CD4-positive, alpha-beta memory T cell (primary cell): ENCODE measurements around the gene COX8A. TPM values are rescaled to one million over a fixed set of nuclear protein-coding genes. Genes with fewer than 3 reads are reported as not detected.

Source experiments
- CTCF ChIA-PET: fragments of 350-600 bp; sonication (Branson Sonifier 250); formaldehyde crosslinking; loops from one replicate; lab custom pipeline; 2021; ENCODE audit warnings: inconsistent platforms; ENCODE audit not compliant: partially characterized antibody; lab: Charles Lee
- POLR2A ChIA-PET: fragments of 350-600 bp; sonication (Branson Sonifier 250); formaldehyde crosslinking; loops from one replicate; lab custom pipeline; 2021; ENCODE audit not compliant: partially characterized antibody; lab: Charles Lee
- DNase-seq, 5 donors: peaks; one replicate each; pipeline versions ENCODE4 v3.0.0 to v3.0.0-alpha.2; 2020 to 2022; ENCODE audit warnings: mixed read lengths in 1 of 5
- H3K27ac ChIP-seq: one replicate; pipeline ENCODE4 v1.7.0; 2013; ENCODE audit warnings: low read depth, low read length
- H3K27me3 ChIP-seq: 2 replicates; pipeline ENCODE4 v1.7.0; 2013; ENCODE audit warnings: mild to moderate bottlenecking, low read length, moderate library complexity; ENCODE audit not compliant: insufficient read depth
- H3K36me3 ChIP-seq: 2 replicates; pipeline ENCODE4 v1.7.0; 2013; ENCODE audit warnings: mild to moderate bottlenecking, low read length, moderate library complexity; ENCODE audit not compliant: insufficient read depth
- H3K4me1 ChIP-seq: 2 replicates; pipeline ENCODE4 v1.7.0; 2013; ENCODE audit warnings: mild to moderate bottlenecking, low read length, moderate library complexity; ENCODE audit not compliant: insufficient read depth
- H3K4me3 ChIP-seq, 2 donors: one replicate each; pipeline ENCODE4 v1.7.0; 2013; ENCODE audit warnings: low read length in 2 of 2, mild to moderate bottlenecking in 1 of 2
- H3K9me3 ChIP-seq, 2 donors: one replicate each; pipeline ENCODE4 v1.7.0; 2013; ENCODE audit warnings: low read length in 2 of 2, control low read depth in 1 of 2; ENCODE audit not compliant: control insufficient read depth in 1 of 2
- H3K27ac Mint-ChIP-seq, 7 donors: one replicate each; pipeline ENCODE4 v1.8.0; 2020 to 2021; ENCODE audit warnings: mixed read lengths in 7 of 7, mild to moderate bottlenecking in 6 of 7, inconsistent platforms in 3 of 7, moderate library complexity in 3 of 7
- H3K27me3 Mint-ChIP-seq, 2 donors: one replicate each; pipeline ENCODE4 v1.8.0; 2020 to 2021; ENCODE audit warnings: mixed read lengths in 2 of 2
- H3K36me3 Mint-ChIP-seq, 2 donors: one replicate each; pipeline ENCODE4 v1.8.0; 2020 to 2021; ENCODE audit warnings: mixed read lengths in 2 of 2, inconsistent platforms in 1 of 2, mild to moderate bottlenecking in 1 of 2
- H3K4me1 Mint-ChIP-seq, 4 donors: one replicate each; pipeline ENCODE4 v1.8.0; 2020 to 2021; ENCODE audit warnings: mixed read lengths in 4 of 4, mild to moderate bottlenecking in 1 of 4
- H3K4me3 Mint-ChIP-seq, 8 donors: one replicate each; pipeline ENCODE4 v1.8.0; 2020 to 2021; ENCODE audit warnings: mixed read lengths in 8 of 8, mild to moderate bottlenecking in 7 of 8, moderate library complexity in 6 of 8, inconsistent platforms in 3 of 8
- H3K9me3 Mint-ChIP-seq, 8 donors: one replicate each; pipeline ENCODE4 v1.8.0; 2020 to 2021; ENCODE audit warnings: mixed read lengths in 8 of 8, mild to moderate bottlenecking in 5 of 8, inconsistent platforms in 3 of 8, moderate library complexity in 1 of 8
- intact Hi-C: fragments of 100-400 bp; cut with micrococcal nuclease; formaldehyde crosslinking; loops from one replicate; pipeline ENCODE4 v1.15.1; 2023
- polyA plus RNA-seq, 2 donors: library from polyadenylated mRNA; unstranded; fragments of 300-500 nt; fragmentation: Illumina TruSeq; gene quantifications; one replicate each; pipeline ENCODE4 v1.2.3, GENCODE V29; 2021
- total RNA-seq, 2 experiments: library from RNA; stranded (reverse); gene quantifications; one replicate each; pipeline ENCODE4 v1.2.3, GENCODE V29; 2021

COX8A gene
- total and polyA plus RNA-seq, 4 experiments from 2014 or later = 113 to 433 (median 256) TPM

GRCh38 chr11:64010783-64011182 lies 36.4 kb downstream of the COX8A start:
- H3K27ac ChIP-seq = no peak overlapping the region
- H3K27me3 ChIP-seq = no peaks in the 10 kb centered on the region
- Mint-ChIP-seq H3K4me1 (peaks cover 8 to 18% (median 12%) of the 10 kb centered on the region in 4 donors), H3K27me3 (peaks cover 20 to 24% of the 10 kb centered on the region in 2 donors), H3K27ac (peak overlapping the region in 1 of 7 donors; percentile 15), H3K36me3 (no peaks in the 10 kb centered on the region), H3K4me3 (no peak overlapping the region), H3K9me3 (peaks cover 0 to 6% (median 0%) of the 10 kb centered on the region in 8 donors)
- H3K4me3 ChIP-seq = no peak overlapping the region
- DNase-seq = no peak
- H3K9me3 ChIP-seq = no peaks in the 10 kb centered on the region
- H3K36me3 ChIP-seq = no peaks in the 10 kb centered on the region
- H3K4me1 ChIP-seq = peaks cover 11% of the 10 kb centered on the region
- ChIA-PET CTCF (no interaction called here), POLR2A (no interaction called here)
- intact Hi-C loops = no loop called here

GRCh38 chr11:64011371-64011770 lies 37.0 kb downstream of the COX8A start:
- no peaks in the 10 kb centered on the region for H3K36me3 ChIP-seq
- ChIA-PET CTCF (no interaction called here), POLR2A (interaction anchor here (0.6 kb wide), 1 partner anchor 154 kb away, joined by 3 read pairs; no protein-coding TSS in a partner anchor)
- H3K27ac ChIP-seq = no peak overlapping the region
- H3K9me3 ChIP-seq = no peaks in the 10 kb centered on the region
- no peak for DNase-seq
- intact Hi-C loops = no loop called here
- Mint-ChIP-seq H3K27me3 (peaks cover 18 to 20% of the 10 kb centered on the region in 2 donors), H3K36me3 (no peaks in the 10 kb centered on the region), H3K9me3 (peaks cover 0 to 6% (median 0%) of the 10 kb centered on the region in 8 donors), H3K4me3 (peak overlapping the region in 1 of 8 donors; percentile 31), H3K4me1 (peaks cover 8 to 18% (median 12%) of the 10 kb centered on the region in 4 donors), H3K27ac (no peak overlapping the region)
- H3K27me3 ChIP-seq = no peaks in the 10 kb centered on the region
- peaks cover 11% of the 10 kb centered on the region for H3K4me1 ChIP-seq
- no peak overlapping the region for H3K4me3 ChIP-seq

GRCh38 chr11:64013141-64013896 lies 38.9 kb downstream of the COX8A start:
- no peak overlapping the region for H3K27ac Mint-ChIP-seq

GRCh38 chr11:64014356-64014755 lies 39.9 kb downstream of the COX8A start:
- Histone ChIP-seq H3K4me3 (no peak overlapping the region), H3K27ac (no peak overlapping the region), H3K27me3 (no peaks in the 10 kb centered on the region), H3K4me1 (no peaks in the 10 kb centered on the region), H3K9me3 (no peaks in the 10 kb centered on the region), H3K36me3 (no peaks in the 10 kb centered on the region)
- ChIA-PET POLR2A (no interaction called here), CTCF (no interaction called here)
- intact Hi-C loops = no loop called here
- Mint-ChIP-seq H3K4me3 (no peak overlapping the region), H3K27me3 (peaks cover 0 to 1% of the 10 kb centered on the region in 2 donors), H3K36me3 (no peaks in the 10 kb centered on the region), H3K27ac (no peak overlapping the region), H3K4me1 (no peaks in the 10 kb centered on the region), H3K9me3 (peaks cover 0 to 6% (median 0%) of the 10 kb centered on the region in 8 donors)
- no peak for DNase-seq

More at GRCh38 chr11:64013141-64013896, 38.9 kb downstream of the COX8A start:
- intact Hi-C loops = no loop called here
- no peaks in the 10 kb centered on the region for H3K4me1 ChIP-seq
- ChIA-PET POLR2A (no interaction called here), CTCF (no interaction called here)
- H3K4me3 ChIP-seq = no peak overlapping the region
- H3K9me3 Mint-ChIP-seq = peaks cover 0 to 6% (median 0%) of the 10 kb centered on the region in 8 donors
- no peak overlapping the region for H3K27ac ChIP-seq
- H3K9me3 ChIP-seq = no peaks in the 10 kb centered on the region
- no peaks in the 10 kb centered on the region for H3K4me1 Mint-ChIP-seq
- H3K27me3 Mint-ChIP-seq = peaks cover 2 to 3% of the 10 kb centered on the region in 2 donors
- H3K27me3 ChIP-seq = no peaks in the 10 kb centered on the region
- H3K4me3 Mint-ChIP-seq = no peak overlapping the region
- H3K36me3 ChIP-seq = no peaks in the 10 kb centered on the region
- H3K36me3 Mint-ChIP-seq = no peaks in the 10 kb centered on the region
- no peak for DNase-seq

DNA sequence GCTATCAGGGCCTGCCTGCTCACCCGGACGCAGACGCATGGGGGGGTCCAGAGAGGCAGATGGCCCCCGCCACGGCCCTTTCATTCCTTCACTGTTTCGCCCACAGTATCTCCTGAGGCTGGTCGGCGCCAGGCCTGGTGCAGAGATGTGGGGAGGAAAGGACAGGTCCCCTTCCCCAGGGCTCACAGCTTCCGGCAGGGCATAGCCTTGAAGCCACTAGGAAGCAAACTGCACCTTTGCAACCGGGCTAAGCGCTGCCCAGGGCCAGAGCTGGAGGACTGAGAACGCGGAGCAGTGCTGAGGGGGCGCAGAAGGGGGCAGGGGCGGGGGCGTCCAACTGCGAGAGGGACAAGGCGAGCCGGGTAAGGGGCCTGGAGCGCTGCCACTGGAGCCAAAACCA lies 41.1 kb downstream of the COX8A start:
- Histone ChIP-seq H3K4me1 (no peaks in the 10 kb centered on the region), H3K4me3 (no peak overlapping the region), H3K27me3 (no peaks in the 10 kb centered on the region), H3K36me3 (no peaks in the 10 kb centered on the region), H3K27ac (no peak overlapping the region), H3K9me3 (no peaks in the 10 kb centered on the region)
- H3K27me3 Mint-ChIP-seq = no peaks in the 10 kb centered on the region
- H3K9me3 Mint-ChIP-seq = peaks cover 0 to under 1% (median 0%) of the 10 kb centered on the region in 8 donors
- H3K4me1 Mint-ChIP-seq = no peaks in the 10 kb centered on the region
- no peaks in the 10 kb centered on the region for H3K36me3 Mint-ChIP-seq
- H3K4me3 Mint-ChIP-seq = no peak overlapping the region
- no peak overlapping the region for H3K27ac Mint-ChIP-seq
- ChIA-PET CTCF (interaction anchor here (1.1 kb wide), 1 partner anchor 132 kb away, joined by 3 read pairs; no protein-coding TSS in a partner anchor), POLR2A (no interaction called here)
- no peak for DNase-seq
- intact Hi-C loops = no loop called here

DNA sequence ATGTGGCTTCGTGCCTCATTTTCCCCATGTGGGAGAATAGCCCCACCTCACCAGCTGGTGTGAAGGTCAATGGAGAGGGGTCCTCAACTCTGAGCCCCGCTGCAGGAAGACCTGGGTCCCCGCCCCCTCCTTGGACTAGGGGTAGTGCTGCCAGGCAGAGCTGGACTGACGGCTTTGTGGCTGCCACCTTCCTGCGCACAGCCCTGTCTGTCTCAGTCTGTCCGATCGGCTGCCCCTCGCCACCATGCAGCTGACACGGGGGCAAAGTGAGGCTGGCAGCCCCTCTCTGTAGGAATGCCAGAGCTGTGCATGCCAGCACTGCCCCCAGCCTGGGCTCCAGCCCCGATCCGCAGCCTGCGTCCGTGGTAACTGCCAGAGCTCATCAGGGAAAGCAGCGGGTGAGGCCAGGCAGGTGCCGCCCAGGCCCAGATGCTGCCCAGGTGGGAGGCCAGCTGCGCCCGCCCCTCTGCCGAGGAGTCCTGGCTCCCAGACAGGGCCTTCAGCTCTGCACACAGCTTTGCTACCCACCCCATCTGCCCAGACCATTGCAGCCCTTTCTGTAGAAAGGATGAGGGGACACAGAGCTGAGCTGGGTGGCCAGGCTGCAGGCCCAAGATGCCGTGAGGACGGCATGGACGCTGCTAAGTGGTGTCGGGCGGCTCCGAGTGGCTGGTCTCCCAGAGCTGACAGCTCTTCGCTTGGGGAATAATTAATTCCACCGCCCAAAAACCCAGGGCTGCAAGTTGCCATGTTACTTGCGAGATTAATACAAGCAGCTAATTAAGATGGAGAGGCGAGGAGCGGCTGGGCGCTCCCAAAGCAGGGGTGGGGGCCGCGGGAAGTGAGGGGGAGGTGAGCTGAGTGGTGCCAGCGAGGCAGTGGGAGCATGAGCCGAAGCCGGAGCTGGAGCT lies 41.8 kb downstream of the COX8A start:
- H3K4me1 ChIP-seq = no peaks in the 10 kb centered on the region
- DNase-seq = no peak
- Mint-ChIP-seq H3K27ac (no peak overlapping the region), H3K4me3 (no peak overlapping the region), H3K4me1 (no peaks in the 10 kb centered on the region), H3K27me3 (no peaks in the 10 kb centered on the region), H3K36me3 (no peaks in the 10 kb centered on the region), H3K9me3 (no peaks in the 10 kb centered on the region)
- no peaks in the 10 kb centered on the region for H3K9me3 ChIP-seq
- ChIA-PET POLR2A (interaction anchor here (1.2 kb wide), 1 partner anchor 15 kb away, joined by 3 read pairs; no protein-coding TSS in a partner anchor), CTCF (interaction anchor here (0.9 to 1.1 kb wide), 2 partner anchors 131 to 133 kb away, joined by 3 to 4 read pairs; no protein-coding TSS in a partner anchor)
- H3K27ac ChIP-seq = no peak overlapping the region
- intact Hi-C loops = no loop called here
- H3K4me3 ChIP-seq = no peak overlapping the region
- H3K27me3 ChIP-seq = no peaks in the 10 kb centered on the region
- H3K36me3 ChIP-seq = no peaks in the 10 kb centered on the region

DNA sequence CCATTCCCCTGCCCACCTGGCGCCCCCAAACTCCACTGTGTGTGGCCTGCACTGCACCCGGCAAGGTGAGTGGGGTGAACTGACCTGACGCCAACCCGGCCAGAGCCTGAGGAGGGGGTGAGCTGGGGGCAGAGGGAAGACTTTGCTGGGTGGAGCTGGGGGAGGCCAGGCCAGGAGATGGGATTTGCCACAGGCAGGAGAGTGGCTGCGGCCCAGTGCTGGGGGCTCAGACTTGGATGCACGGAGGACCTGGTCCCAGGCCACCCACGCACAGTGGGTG lies 43.5 kb downstream of the COX8A start:
- no peak for DNase-seq
- no peaks in the 10 kb centered on the region for H3K4me1 Mint-ChIP-seq
- H3K9me3 Mint-ChIP-seq = no peaks in the 10 kb centered on the region
- no peaks in the 10 kb centered on the region for H3K36me3 Mint-ChIP-seq
- no peaks in the 10 kb centered on the region for H3K36me3 ChIP-seq
- H3K27me3 ChIP-seq = no peaks in the 10 kb centered on the region
- no peaks in the 10 kb centered on the region for H3K27me3 Mint-ChIP-seq
- intact Hi-C loops = no loop called here
- no peaks in the 10 kb centered on the region for H3K4me1 ChIP-seq
- ChIA-PET CTCF (no interaction called here), POLR2A (no interaction called here)
- no peak overlapping the region for H3K4me3 ChIP-seq
- no peak overlapping the region for H3K27ac ChIP-seq
- H3K4me3 Mint-ChIP-seq = no peak overlapping the region
- no peak overlapping the region for H3K27ac Mint-ChIP-seq
- no peaks in the 10 kb centered on the region for H3K9me3 ChIP-seq
